ENCODE measurements around the gene MPPED2.

The MPPED2 gene

DNA sequence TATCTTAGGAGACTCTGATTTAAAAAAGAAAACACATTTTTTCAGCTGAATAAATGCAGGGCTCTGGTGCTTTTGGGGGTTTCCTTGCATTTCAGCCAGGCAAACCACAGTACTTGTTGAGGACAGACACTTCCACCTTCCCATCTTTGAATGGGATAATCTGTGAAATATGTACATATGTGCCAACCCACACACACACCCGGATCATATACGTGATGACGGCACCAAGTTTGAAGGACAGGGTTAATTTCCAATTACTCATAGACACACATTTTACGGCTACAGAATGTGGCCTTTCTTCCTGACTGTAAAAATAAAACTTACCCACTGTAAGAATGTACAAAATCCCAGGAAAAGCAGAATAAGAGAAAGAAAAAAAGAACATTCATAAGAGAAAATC lies 104.4 kb downstream of the MPPED2 start:
- DNase-seq: no peak

DNA sequence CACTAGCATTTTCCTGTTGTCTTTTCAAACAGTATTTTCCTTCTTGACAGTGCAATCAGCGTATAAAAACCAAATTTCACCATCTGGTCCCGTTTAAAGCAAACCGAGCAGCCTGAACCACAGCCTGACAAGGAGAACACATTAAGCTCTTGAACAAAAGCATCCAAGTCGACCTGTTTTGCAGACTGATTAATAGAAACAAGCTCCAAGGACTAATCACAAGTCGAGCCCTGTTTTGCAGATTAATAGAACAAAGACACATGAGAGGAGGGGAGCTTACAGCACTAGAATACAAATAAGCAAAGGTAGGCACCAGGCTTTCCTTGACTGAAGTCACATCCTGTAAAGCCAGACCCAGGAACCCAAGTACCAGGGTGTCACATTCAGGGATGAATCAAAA lies 104.8 kb downstream of the MPPED2 start:
- no peak for DNase-seq

DNA sequence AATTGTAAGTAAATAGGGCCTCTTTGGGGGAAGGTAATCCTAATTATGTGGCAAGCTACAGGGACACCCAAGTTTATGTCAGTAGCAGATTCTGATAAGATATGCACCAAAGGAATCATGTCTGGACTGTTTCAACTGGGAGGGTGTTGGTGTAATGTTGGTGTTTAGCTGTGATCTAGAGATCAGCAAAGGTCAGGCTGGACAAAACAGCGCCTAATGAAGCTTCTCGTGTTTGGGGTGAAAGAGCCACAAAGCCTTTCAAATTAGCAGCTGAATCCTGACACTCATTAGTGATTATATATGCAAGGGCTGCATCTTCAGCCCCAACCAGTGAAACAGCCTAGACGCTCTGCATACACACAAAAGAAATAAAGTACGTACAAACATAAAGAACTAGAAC lies 106.3 kb downstream of the MPPED2 start:
- DNase-seq: no peak

DNA sequence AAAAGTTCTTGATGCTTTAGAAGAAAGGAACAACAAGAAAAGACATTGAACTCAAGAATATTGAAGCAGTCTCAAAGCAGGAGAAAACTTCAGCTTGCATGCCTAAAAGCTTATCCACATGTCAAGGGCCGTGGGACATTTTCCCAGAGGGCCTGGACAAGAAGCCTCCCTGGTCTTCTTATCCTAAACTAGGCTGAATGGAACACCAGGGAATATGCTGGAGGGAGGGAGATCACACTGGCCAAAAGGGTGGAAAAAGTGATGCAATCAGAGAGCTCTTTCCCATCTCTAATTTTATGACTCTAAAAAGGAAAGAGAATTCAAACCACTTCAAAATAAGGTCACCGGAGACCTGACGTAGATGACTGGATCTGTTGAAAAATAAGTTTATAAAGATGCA lies 107.2 kb downstream of the MPPED2 start:
- no peak for DNase-seq

DNA sequence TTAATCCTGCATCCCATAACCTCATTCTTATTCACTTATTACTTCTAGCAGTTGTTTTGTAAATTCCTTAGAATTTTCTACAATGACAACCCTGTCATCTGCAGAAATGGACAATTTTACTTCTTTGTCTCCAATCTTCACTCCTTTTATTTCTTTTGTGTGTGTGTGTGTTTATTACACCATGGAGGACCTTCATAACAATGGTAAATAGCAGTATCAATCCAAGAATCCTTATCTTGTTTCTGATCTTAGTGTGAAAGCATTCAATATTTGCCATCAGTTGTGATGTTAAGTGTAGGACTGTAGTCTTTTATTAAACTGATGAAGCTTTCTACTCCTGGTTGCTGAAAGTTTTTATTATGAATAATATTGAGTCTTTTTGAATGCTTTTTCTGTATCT lies 109.1 kb downstream of the MPPED2 start:
- DNase-seq: no peak

DNA sequence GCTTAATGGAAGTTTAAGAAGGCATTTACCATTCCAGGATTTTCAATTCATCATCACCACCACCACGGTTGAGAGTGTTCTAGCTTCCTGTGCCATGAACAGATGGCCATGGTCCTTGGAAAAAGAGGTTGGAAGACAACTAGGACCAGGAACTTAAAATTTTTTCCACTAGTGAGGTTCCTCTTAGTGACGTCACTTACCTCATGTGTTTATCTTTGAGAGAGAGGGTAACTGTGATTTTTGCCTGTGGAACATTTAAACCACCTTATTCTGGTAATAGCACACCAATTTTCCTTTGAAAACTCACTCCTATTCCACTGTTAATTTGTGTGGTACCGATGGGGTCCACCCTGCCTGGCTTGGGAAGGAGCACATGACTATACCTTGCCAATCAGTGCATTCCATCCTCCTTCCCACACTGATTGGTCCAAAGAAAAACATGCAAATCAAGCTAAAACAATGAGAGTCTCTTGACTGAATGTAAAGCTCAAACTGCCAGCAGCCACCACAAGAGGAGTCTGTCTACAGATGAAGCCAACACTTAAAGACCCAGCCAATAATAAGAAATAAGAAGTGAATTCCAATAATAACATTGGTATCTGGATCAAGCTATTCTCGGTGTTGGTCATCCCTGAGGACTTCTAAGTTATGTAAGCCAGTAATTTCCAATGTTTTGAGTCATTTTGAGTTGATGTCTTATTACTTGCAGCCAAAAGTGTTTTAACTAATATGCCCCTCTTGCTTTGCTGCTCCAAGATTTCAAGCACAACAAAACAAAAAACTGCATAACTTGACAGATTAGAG lies 111.8 kb downstream of the MPPED2 start:
- no peak for DNase-seq

DNA sequence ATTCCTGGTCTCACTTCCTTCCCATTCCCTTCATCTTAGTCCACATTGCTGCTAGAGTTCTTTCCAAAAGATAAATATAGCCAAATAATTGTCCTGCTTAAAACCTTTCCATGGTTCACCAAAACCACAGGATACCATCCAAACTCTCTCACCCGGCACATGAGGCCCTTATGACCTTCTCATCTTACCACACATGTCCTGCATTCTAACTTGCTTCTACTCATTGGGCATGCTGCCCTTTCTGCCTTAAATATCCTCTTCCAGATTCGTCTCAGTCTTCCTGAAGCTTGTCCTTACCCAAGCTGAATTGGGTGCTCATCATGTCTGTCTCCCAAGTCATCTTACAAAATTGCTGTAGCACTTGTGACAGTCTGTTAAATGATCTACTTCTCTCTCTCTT lies 114.9 kb downstream of the MPPED2 start:
- no peak for DNase-seq

DNA sequence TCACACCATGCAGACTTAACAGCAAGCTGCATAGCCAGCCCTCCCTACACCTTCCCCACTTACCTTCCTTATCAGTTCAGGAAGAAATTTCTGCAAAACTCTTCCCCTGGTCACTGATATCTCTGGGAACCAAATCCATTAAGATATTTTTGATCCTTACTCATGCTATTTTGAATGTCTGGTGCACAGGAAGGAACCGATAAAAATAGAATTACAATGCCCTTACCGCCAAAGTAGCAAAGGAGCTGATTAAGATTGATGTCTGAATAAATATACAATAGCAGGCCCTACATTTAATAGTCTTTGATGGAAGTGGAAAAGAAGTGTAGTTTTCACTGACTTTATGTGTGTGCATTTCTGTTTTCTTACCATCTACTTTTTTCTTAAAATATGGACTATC lies 117.3 kb downstream of the MPPED2 start:
- no peak for DNase-seq

DNA sequence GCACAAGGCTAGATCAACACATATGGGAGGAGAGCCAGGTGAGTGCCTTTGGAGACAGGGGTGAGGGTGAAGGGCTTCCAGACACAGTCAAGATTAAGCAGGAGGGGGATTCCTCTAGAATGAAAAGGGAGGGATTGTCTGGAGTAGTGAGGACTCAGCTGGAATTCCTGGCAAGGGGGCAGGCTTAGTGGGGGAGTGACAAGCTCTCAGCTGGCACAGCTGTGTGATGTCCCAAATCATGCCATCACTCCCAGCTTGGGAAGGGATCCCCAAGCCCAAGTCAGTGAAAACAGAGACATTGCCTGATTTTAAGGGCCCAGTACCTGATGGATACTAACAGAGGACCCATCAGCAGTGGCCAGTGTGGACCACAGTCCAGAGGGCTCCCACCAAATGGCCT lies 119.0 kb downstream of the MPPED2 start:
- DNase-seq: no peak

DNA sequence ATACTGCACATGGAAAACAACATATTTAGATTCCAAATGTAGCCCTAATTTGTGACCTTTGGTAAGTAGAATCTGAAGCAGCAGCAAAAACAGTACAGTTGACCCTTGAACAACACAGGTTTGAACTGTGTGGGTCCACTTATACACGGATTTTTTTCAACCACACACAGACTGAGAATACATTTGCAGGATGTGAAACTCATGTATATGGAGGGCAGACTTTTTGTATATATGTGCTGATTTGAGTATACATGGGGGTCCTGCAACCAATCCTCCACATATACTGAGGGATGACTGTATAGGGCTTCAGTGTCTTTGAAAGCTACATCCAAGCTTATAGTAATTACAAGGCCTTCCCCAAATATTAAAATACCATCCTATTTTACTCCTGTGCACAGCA lies 120.5 kb downstream of the MPPED2 start:
- DNase-seq: no peak

DNA sequence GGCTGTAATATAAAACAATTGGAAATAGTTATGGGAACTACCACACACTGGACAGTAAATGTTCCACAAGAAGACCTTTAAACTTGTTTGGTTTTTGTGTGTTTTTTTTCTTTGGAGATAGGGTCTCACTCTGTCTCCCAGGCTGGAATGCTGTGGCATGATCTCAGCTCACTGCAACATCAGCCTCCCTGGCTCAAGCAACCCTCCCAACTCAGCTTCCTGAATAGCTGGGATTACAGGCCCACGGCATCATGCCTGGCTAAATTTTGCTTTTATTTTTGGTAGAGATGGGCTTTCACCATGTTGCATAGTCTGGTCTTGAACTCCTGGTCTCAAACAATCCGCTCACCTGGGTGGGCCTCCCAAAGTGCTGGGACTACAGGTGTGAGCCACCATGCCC lies 121.0 kb downstream of the MPPED2 start:
- DNase-seq: no peak

DNA sequence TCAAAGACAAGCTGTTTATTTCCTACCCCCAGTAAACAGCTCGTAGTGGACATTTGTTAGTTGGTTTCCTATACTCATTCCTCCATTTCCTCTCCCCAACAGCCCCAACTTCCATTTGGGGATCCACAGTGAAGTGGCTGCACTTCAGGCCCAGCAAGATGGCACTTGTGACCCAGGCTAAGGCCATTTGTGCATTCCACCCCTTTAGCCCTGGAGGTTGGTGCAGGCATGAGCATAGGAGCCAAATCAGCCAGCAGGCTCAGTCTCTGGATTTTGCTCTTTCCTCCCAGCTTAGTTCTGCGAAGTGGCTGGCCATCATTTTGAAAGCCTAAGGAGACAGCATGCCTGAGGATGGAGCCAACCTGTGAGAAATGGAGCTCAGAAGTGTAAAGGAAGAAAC lies 122.9 kb downstream of the MPPED2 start:
- no peak for DNase-seq

DNA sequence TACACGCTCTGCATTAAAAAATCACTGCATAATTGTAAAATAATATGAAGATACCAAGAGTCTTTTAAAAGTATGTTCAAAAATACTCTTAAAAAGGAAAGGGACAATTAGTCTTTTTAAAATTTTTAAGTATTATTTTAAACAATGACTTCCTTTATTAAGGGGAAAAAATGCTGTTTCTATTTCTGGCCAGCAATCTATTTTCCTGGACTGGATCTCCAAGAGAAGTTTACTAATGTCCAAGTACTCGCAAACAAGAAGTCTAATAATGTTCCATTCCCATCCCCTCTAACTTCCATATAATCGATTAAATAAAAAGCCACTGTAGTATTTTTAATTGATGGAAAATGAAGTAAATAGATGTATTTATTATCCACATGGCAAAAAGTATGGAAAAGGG lies 123.7 kb downstream of the MPPED2 start:
- no peak for DNase-seq

DNA sequence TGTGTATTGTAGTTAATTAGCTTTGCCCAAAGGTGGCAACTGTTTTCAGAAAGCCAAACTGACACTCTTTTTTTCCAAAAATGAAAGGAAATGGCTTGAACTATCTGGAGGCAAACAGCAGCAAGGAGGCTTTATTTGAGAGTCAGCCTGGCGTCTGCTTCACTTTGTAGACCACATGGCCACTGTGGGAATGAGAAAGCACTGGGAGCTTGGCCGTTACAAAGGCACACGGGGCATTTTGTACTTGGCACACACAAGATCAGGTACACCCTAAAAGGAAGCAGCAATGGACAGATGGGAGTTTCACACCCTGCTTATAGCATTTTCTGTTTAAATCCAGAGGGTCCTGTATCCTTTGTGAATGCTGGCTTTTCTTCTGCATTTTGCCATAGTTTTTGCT lies 126.3 kb downstream of the MPPED2 start:
- no peak for DNase-seq

DNA sequence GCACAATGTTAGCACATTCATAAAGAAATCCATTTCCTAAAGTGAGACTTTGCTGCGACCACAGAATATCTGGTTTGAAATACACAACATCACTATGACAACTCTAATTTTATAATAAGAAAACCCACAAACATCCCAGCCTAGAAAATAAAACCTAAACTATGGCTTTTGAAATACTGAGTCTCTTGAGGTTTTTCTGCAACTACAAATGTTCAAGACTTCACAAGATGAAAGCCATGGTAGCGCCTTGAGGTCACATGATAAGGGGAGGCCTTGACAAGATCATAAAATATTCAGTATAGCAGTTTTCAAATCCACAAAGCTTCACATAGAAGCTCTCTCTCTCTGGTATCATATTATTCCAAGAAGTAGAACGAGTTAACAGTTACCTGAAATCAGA lies 126.8 kb downstream of the MPPED2 start:
- DNase-seq: no peak

DNA sequence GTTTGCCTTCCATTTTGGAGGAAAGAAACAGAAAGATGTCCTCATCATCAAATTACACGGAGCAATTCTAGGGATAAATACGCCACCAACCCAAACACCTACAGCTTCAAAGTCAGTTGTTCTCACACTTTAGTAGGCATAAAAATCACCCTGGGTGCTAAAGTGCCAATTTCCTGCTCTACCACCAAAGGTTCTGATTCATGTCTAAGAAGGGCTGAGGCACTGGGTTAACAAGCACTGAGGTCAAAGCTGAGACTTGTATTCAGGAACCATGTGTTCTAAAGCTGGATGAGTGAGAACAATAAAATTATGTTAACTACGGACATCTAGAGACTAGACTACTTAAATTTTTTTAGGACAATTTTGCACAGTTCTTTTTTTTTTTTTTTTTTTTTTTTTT lies 127.6 kb downstream of the MPPED2 start:
- no peak for DNase-seq

DNA sequence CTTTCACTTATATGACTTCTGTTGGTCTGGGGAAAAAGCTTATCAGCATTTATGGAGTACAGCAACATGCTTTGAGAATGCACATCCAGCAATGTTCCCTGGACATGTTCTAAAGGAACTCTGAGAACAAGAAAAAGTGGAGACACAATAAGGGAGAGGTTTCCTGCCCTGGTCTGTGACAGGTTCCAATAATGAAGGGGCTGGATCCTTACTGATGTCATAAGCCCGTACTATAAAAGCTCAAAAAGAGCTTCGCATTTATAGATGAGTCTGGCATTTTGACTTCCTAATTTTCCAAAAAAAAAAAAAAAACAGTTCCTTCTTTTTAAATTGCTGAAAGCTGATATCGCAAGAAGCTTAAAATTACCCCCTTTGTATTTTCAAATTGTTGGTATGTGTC lies 129.1 kb downstream of the MPPED2 start:
- DNase-seq: no peak

DNA sequence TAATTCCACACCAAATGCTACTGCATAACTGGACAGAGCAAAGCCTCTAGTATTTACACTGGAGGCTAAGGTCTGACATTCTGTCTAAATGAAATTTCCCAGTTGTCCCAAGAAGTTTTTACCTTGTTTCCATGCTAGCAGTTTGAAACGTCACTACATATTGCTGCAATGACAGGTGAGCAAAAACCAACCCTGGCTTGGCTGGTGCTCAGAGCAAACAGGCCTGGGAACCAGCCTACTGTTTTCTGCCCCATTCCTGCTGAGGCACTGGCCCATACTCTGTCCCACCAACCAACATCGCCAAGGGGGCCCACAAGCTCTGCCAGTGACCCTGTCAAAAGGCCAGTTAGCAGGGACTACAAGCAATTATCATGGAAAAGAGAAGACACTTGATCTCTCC lies 131.1 kb downstream of the MPPED2 start:
- no peak for DNase-seq

DNA sequence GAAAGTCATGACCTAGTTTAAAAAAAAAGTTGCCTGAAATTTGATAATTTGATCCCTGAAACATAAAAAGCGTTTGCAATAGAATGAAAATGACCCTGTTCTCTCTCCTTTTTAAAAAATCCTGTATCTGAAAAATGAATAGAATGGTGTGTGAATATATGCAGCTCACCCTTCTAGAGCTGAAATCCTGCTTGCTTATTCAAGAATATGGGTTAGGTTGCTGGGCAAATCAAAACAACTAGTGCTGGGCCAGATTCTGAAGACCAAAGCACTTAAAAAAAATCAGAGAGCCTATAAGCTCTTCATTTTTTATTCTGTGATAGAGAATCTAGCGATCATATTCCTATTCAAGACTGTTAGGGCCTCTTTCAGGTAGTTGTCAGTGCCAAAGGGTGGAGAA lies 131.6 kb downstream of the MPPED2 start:
- no peak for DNase-seq

DNA sequence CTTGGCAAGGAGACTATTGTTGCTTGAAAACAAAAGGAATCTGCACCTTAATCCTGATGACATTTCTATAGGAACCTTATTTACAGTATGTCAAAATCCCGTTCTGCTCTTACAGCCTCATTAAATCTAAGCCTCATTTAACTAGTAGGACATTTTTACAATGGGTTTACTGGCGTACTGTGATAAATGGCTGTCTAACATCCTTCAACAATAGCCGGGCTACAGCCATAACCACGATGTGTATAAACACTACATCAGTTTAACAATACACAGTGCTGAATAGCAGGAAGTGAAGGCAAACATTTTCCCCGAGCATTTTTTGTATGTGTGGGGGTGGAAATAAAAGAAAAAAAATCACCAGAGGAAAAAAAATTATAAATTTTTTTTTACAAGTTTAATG lies 132.0 kb downstream of the MPPED2 start:
- no peak for DNase-seq

DNA sequence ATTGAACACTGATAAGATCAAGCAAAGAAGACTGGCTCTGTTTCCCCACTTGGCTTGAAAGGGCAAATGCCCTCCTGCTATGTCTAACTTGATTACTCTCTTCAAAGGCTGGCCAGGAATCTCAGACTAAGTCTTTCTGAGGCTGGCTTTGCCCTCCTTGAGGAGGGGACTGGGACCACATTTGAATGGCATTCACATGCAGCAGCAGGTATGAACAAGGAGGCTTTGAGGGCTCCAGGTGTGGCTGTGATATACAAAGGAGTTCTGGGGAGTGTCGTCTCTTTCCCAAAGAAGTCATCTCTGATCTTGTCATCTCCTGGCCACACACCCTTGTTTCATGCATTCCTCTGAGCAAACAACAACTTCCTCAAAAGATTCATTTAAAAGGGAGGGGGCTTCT lies 132.4 kb downstream of the MPPED2 start:
- DNase-seq: no peak

DNA sequence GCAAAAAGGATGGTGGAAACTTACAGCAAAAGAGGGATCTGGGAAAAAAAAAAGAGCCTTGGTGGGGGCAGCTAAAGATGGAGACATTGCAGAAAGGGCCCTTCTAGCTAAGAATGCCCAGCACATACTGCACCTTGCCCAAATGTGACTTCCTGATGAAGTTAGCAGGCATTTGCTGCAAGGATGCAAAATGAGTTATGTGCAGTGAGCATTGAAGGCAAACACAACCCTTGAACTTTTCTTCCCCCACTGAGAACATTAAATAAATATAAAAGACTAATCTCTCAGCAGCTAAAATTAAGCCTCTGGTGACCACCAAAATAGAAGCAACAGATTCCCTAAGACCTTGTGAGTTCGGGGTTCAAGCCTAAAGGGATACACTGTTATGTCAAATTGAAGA lies 133.3 kb downstream of the MPPED2 start:
- DNase-seq: no peak

DNA sequence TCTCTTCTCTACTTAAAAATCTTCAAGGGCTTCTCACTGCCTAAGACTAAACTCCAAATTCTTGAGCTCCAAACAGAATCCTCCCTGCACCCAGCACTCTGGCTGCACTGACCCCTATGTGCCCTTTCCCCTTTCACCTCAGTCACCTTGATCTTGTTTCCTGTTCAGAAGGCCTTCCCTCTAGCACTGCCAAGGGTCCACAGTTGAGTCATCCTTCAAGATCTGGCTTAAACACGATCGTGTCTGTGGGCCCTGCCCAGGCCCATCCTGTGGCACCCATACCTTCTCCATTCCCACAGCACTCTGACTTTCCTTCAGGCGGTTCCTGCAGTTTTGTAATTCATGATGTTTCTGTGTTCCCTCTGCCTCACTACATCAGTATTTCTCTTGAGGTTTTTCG lies 134.0 kb downstream of the MPPED2 start:
- no peak for DNase-seq

DNA sequence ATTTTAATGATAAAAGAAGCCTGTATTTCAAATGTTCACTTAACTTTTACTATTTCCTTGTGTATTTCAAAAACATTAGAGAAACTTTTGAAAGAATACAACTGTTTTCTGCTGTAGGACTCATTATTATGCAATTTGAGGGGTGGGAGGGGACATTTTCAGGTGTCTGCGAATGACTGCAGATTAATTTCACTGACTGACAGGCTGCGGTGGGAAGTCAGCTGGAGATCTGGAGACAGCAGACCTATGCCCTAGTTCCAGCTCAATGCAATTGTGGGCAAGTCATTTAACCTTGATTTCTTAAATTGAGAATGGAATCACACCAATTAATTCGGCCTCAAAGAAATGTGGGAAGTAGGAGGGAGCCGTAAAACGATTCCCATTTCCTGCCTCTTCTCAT lies 134.5 kb downstream of the MPPED2 start:
- DNase-seq: no peak

DNA sequence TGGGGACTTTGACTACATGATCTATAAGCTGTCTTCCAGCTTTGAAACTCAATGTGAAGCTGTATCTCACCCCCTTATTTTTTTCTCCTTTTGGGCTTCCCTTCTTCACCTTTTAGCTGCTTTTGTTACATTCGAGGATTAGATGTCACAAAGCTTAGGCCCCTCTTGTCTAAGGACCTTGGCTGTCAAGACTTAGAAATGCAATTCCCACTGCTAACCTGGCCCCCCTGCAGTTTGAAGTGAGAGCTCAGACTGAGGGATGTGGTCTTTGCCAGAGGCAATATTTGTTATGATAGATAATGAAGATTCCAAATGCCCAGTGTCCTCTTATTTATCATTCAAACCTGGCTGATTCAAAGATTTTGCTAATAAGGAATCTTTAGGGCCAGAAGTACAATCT lies 135.0 kb downstream of the MPPED2 start:
- DNase-seq: no peak
